ENCODE results near the gene PPP1R26. TPM values are rescaled to one million over a fixed set of nuclear protein-coding genes. Genes with fewer than 3 reads are reported as not detected.
A peak's percentile ranks its signal among the peaks of the same experiment; 100 is the strongest.

Gene PPP1R26
- total and polyA plus RNA-seq, 3 experiments from 2014 or later = 0.47 to 0.84 (median 0.59) TPM

- peaks cover 0 to 5% (median 1%) of the 10 kb centered on the region in 5 donors for H3K9me3 Mint-ChIP-seq
- H3K27me3 Mint-ChIP-seq = peaks cover 0 to 2% of the 10 kb centered on the region in 2 donors
- no peaks in the 10 kb centered on the region for H3K36me3 Mint-ChIP-seq
- Histone ChIP-seq H3K4me3 (ENCODE audit: low read length) (no peak overlapping the region), H3K4me1 (ENCODE audit: insufficient read depth, low read length) (no peaks in the 10 kb centered on the region), H3K27ac (ENCODE audit: low read depth, low read length) (no peak overlapping the region), H3K9me3 (ENCODE audit: low read length) (no peaks in the 10 kb centered on the region), H3K36me3 (ENCODE audit: insufficient read depth, low read length) (no peaks in the 10 kb centered on the region), H3K27me3 (ENCODE audit: insufficient read depth, low read length, poor library complexity, severe bottlenecking) (no peaks in the 10 kb centered on the region)
- ChIA-PET POLR2A (no interaction called here), CTCF (interaction anchor here (1.0 kb wide), 1 partner anchor 10 kb away, joined by 3 read pairs; no protein-coding TSS in a partner anchor)
- no peaks in the 10 kb centered on the region for H3K4me1 Mint-ChIP-seq
- no peak for DNase-seq
- H3K27ac Mint-ChIP-seq = no peak overlapping the region
- no peak overlapping the region for H3K4me3 Mint-ChIP-seq
Observed at GRCh38 chr9:135514342-135515082, 34.9 kb downstream of the PPP1R26 start.

DNA sequence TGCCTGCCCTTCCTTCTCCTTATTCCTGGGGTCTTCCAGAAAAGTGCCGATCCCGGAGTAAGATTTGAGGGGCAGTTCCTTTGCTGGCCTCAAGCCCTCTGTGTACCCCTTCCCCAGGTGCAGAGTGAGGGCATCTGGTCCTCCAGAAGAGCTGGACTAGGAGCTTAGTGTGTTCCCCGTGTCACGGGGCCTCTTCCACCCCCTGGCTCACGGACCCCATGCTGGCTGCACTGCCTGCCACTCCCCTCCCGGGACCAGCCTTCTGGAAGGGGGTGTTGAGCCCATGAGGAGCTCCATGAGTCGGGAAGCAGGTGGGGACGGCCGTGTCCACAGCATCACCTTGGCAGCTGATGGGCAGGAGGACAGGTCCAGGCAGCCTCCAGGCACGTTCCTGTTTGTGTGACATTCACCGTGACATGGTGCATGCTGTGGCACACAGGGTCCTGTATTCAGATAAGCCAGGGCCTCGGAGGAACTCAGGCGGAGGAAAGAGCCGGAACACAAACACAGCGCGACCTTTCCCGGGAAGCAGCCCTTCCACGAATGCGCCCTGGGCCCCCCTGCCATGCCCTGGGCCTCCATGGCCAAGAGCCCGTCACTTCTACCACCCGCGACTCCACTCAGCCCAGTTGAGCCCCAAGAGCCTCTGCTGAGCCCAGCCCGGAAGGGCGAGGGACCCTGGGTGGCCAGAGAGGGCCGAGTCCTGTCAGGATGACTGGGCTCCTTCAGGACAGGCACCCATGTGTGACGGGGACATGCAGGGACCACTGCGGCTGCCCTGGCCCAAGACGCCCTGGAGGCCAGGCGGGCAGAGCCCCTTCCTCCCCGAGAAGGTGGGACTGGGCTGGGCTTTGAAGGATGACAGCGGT, 35.7 kb downstream of the PPP1R26 start:
- H3K4me1 Mint-ChIP-seq = no peaks in the 10 kb centered on the region
- H3K27me3 Mint-ChIP-seq = peaks cover 0 to 2% of the 10 kb centered on the region in 2 donors
- no peaks in the 10 kb centered on the region for H3K9me3 ChIP-seq (ENCODE audit: low read length)
- no peak for DNase-seq
- H3K4me1 ChIP-seq (ENCODE audit: insufficient read depth, low read length) = no peaks in the 10 kb centered on the region
- CTCF ChIA-PET = interaction anchor here (1.0 kb wide), 1 partner anchor 10 kb away, joined by 3 read pairs; no protein-coding TSS in a partner anchor
- H3K9me3 Mint-ChIP-seq = peaks cover 0 to 2% (median 0%) of the 10 kb centered on the region in 5 donors
- no peaks in the 10 kb centered on the region for H3K36me3 Mint-ChIP-seq
- POLR2A ChIA-PET = no interaction called here
- H3K36me3 ChIP-seq (ENCODE audit: insufficient read depth, low read length) = no peaks in the 10 kb centered on the region
- H3K27me3 ChIP-seq (ENCODE audit: insufficient read depth, low read length, poor library complexity, severe bottlenecking) = no peaks in the 10 kb centered on the region
- no peak overlapping the region for H3K27ac Mint-ChIP-seq
- H3K4me3 Mint-ChIP-seq = no peak overlapping the region
- H3K27ac ChIP-seq (ENCODE audit: low read depth, low read length) = no peak overlapping the region
- H3K4me3 ChIP-seq (ENCODE audit: low read length) = no peak overlapping the region

DNA sequence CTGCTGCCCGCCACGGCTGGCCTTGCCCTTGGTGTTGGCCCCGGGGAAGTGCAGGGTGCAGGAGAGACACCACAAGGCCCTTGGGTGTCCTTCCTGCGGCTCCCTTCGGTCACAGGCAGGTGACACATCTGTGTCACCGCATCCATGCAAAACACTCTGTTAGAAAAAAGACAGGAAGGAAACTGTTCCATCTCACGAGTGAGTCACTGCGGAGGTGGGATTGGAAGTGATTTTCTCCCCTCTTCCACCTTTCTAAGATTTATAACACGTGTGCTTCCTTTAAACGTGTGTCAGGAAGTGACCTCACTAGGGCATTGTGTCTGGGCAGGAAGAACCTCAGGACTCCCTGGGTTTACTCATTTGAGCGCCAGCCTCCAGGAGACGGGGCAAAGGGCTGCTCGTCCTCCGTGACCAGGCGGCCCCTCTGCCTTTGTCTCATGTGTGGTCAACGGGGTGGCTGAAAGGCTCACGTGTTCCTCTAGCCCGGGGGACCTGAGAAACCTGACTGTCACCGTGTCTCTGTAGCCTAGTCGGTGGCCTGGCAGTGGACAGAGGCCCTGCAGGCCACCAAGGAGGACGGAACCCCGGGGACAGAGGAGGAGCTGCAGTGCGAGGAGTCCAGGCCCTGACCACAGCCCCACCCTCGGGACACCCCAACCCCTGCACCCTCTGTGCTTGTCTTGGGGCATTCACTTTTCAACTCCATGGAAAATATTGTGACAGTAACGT, 36.7 kb downstream of the PPP1R26 start:
- POLR2A ChIA-PET = no interaction called here

GRCh38 chr9:135517407-135517822, 37.8 kb downstream of the PPP1R26 start:
- no peaks in the 10 kb centered on the region for H3K4me1 Mint-ChIP-seq
- peaks cover 0 to 2% (median 0%) of the 10 kb centered on the region in 5 donors for H3K9me3 Mint-ChIP-seq
- DNase-seq = no peak
- no peak overlapping the region for H3K4me3 Mint-ChIP-seq
- no peaks in the 10 kb centered on the region for H3K4me1 ChIP-seq (ENCODE audit: insufficient read depth, low read length)
- no peak overlapping the region for H3K4me3 ChIP-seq (ENCODE audit: low read length)
- H3K9me3 ChIP-seq (ENCODE audit: low read length) = no peaks in the 10 kb centered on the region
- no peaks in the 10 kb centered on the region for H3K27me3 ChIP-seq (ENCODE audit: insufficient read depth, low read length, poor library complexity, severe bottlenecking)
- peaks cover 0 to 4% of the 10 kb centered on the region in 2 donors for H3K27me3 Mint-ChIP-seq
- no peak overlapping the region for H3K27ac ChIP-seq (ENCODE audit: low read depth, low read length)
- H3K36me3 Mint-ChIP-seq = no peaks in the 10 kb centered on the region
- POLR2A ChIA-PET = no interaction called here
- H3K27ac Mint-ChIP-seq = no peak overlapping the region
- CTCF ChIA-PET = interaction anchor here (1.1 kb wide), 1 partner anchor 12 kb away, joined by 4 read pairs; no protein-coding TSS in a partner anchor
- no peaks in the 10 kb centered on the region for H3K36me3 ChIP-seq (ENCODE audit: insufficient read depth, low read length)

More for the DNA sequence above, 36.7 kb downstream of the PPP1R26 start:
- Histone ChIP-seq H3K4me1 (ENCODE audit: insufficient read depth, low read length) (no peaks in the 10 kb centered on the region), H3K27ac (ENCODE audit: low read depth, low read length) (no peak overlapping the region), H3K4me3 (ENCODE audit: low read length) (no peak overlapping the region), H3K27me3 (ENCODE audit: insufficient read depth, low read length, poor library complexity, severe bottlenecking) (no peaks in the 10 kb centered on the region), H3K9me3 (ENCODE audit: low read length) (no peaks in the 10 kb centered on the region), H3K36me3 (ENCODE audit: insufficient read depth, low read length) (no peaks in the 10 kb centered on the region)
- Mint-ChIP-seq H3K4me3 (no peak overlapping the region), H3K9me3 (peaks cover 0 to 2% (median 0%) of the 10 kb centered on the region in 5 donors), H3K4me1 (no peaks in the 10 kb centered on the region), H3K27ac (no peak overlapping the region), H3K36me3 (no peaks in the 10 kb centered on the region), H3K27me3 (peaks cover 0 to 2% of the 10 kb centered on the region in 2 donors)
- DNase-seq = no peak
- CTCF ChIA-PET = no interaction called here

DNA sequence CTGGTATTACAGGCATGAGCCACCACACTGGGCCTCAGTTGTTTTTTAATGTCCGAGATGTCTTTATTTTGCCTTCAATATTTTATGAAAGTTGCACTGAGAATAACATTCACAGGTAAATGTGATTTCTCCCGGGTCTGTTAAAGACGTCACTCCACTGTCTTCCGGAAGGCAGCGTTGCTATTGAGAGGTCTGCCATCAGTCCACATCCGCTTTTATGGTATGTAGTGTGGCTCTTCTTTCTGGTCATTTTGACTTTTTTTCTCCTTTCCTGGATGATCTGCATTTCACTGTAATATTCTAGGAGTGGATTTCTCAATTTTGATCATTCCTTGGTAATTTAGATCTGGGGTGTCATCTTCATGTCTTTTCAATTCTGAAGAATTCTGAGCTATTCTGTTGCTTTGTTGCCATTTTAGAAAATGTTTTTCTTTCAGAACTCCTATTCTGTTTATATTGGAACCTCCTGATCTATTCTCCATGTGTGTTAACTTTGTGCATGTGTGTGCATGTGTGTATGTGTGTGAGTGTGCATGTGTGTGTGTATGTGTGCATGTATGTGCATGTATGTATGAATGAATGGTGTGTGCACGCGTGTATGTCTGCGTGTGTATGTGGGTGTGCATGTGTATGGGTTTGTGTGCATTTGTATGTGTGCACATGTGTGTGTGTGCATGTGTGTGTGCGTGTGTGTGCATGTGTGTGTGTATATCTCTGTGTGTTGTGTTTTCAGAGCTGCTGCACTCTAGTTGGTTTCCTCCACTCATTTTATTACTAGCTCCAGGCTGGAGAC, 39.8 kb downstream of the PPP1R26 start:
- Mint-ChIP-seq H3K27me3 (peaks cover 0 to 7% of the 10 kb centered on the region in 2 donors), H3K36me3 (no peaks in the 10 kb centered on the region), H3K4me1 (no peaks in the 10 kb centered on the region), H3K27ac (no peak overlapping the region), H3K4me3 (no peak overlapping the region), H3K9me3 (peaks cover 0 to 2% (median 0%) of the 10 kb centered on the region in 5 donors)
- Histone ChIP-seq H3K27me3 (ENCODE audit: insufficient read depth, low read length, poor library complexity, severe bottlenecking) (no peaks in the 10 kb centered on the region), H3K9me3 (ENCODE audit: low read length) (no peaks in the 10 kb centered on the region), H3K27ac (ENCODE audit: low read depth, low read length) (no peak overlapping the region), H3K4me1 (ENCODE audit: insufficient read depth, low read length) (no peaks in the 10 kb centered on the region), H3K4me3 (ENCODE audit: low read length) (no peak overlapping the region), H3K36me3 (ENCODE audit: insufficient read depth, low read length) (no peaks in the 10 kb centered on the region)
- ChIA-PET POLR2A (no interaction called here), CTCF (no interaction called here)
- DNase-seq = no peak

GRCh38 chr9:135520916-135521607, 41.5 kb downstream of the PPP1R26 start, which contains the start of gene LCN1:
TSS of gene LCN1 (plus strand) at chr9:135521440. CDS start at chr9:135521498, 58 bp downstream.
- Mint-ChIP-seq H3K27me3 (peaks cover 0 to 7% of the 10 kb centered on the region in 2 donors), H3K4me3 (no peak within 1 kb of the TSS), H3K36me3 (no peaks in the 10 kb centered on the region), H3K4me1 (no peaks in the 10 kb centered on the region), H3K27ac (peak within 1 kb of the TSS in 1 of 8 donors; percentile 2), H3K9me3 (peaks cover 0 to 2% (median 0%) of the 10 kb centered on the region in 5 donors)
- Histone ChIP-seq H3K27me3 (ENCODE audit: insufficient read depth, low read length, poor library complexity, severe bottlenecking) (no peaks in the 10 kb centered on the region), H3K4me1 (ENCODE audit: insufficient read depth, low read length) (no peaks in the 10 kb centered on the region), H3K36me3 (ENCODE audit: insufficient read depth, low read length) (no peaks in the 10 kb centered on the region), H3K4me3 (ENCODE audit: low read length) (no peak within 1 kb of the TSS), H3K9me3 (ENCODE audit: low read length) (no peaks in the 10 kb centered on the region), H3K27ac (ENCODE audit: low read depth, low read length) (no peak within 1 kb of the TSS)
- ChIA-PET CTCF (no interaction called here), POLR2A (no interaction called here)
- DNase-seq = no peak

DNA sequence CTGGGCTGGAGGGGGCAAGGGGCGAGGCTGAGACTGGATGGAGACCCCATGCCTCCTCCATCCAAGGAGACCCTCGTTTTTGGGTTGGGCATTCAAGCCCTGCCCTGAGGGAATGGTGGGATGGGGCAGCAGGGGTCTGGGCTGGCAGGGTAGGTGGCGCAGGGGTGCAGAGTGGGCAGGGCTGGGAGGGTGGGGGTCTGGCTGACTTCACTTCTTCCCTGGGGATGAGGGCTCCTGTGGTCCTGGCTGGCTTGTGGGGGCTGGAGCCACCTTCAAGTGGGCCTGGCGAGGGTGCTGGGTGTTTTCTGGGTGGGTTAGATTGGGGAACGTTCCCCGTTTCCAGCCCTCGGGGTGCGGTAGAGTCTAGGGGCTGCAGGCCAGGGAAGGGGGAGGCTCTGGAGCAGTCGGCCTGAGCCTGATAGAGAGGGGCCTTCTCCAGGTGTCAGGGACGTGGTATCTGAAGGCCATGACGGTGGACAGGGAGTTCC, 42.1 kb downstream of the PPP1R26 start:
- no peaks in the 10 kb centered on the region for H3K4me1 Mint-ChIP-seq
- H3K4me3 Mint-ChIP-seq = no peak overlapping the region
- no peaks in the 10 kb centered on the region for H3K9me3 ChIP-seq (ENCODE audit: low read length)
- H3K4me3 ChIP-seq (ENCODE audit: low read length) = no peak overlapping the region
- no peak overlapping the region for H3K27ac Mint-ChIP-seq
- H3K36me3 Mint-ChIP-seq = no peaks in the 10 kb centered on the region
- H3K27me3 Mint-ChIP-seq = peaks cover 0 to 7% of the 10 kb centered on the region in 2 donors
- no peaks in the 10 kb centered on the region for H3K36me3 ChIP-seq (ENCODE audit: insufficient read depth, low read length)
- H3K27me3 ChIP-seq (ENCODE audit: insufficient read depth, low read length, poor library complexity, severe bottlenecking) = no peaks in the 10 kb centered on the region
- ChIA-PET POLR2A (no interaction called here), CTCF (no interaction called here)
- H3K9me3 Mint-ChIP-seq = peaks cover 0 to 2% (median 0%) of the 10 kb centered on the region in 5 donors
- H3K4me1 ChIP-seq (ENCODE audit: insufficient read depth, low read length) = no peaks in the 10 kb centered on the region
- DNase-seq = no peak
- no peak overlapping the region for H3K27ac ChIP-seq (ENCODE audit: low read depth, low read length)
